ENCODE results near the gene NOP14.

Gene NOP14

DNA sequence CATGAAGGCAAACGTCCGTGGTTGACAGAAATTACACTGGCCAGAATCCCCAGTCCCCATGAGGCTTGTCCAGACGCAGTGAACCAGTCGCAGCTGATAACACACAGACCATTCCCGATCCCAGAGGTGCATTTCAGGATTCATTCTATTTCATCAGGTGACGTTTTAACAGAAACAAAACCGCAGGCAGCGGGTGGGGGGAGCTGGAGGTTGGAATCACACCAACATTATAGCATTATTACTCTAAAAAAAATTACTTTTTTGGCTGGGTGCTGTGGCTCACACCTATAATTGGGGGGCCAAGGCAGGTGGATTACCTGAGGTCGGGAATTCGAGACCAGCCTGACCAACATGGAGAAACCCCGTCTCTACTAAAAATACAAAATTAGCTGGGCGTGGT is 25.2 kb downstream of the NOP14 start:
- DNase-seq = no peak
- TF ChIP-seq, protein P1, sequence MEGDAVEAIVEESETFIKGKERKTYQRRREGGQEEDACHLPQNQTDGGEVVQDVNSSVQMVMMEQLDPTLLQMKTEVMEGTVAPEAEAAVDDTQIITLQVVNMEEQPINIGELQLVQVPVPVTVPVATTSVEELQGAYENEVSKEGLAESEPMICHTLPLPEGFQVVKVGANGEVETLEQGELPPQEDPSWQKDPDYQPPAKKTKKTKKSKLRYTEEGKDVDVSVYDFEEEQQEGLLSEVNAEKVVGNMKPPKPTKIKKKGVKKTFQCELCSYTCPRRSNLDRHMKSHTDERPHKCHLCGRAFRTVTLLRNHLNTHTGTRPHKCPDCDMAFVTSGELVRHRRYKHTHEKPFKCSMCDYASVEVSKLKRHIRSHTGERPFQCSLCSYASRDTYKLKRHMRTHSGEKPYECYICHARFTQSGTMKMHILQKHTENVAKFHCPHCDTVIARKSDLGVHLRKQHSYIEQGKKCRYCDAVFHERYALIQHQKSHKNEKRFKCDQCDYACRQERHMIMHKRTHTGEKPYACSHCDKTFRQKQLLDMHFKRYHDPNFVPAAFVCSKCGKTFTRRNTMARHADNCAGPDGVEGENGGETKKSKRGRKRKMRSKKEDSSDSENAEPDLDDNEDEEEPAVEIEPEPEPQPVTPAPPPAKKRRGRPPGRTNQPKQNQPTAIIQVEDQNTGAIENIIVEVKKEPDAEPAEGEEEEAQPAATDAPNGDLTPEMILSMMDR (IDR thresholded peaks at IDR 0.05; ENCODE audit: low read depth, low read length, missing control alignments) = no peak
- no peak overlapping the region for H3K4me3 ChIP-seq (ENCODE audit: low read depth, low read length)
- in situ Hi-C loops (cut with HindIII; ENCODE audit: low pct_ligation_motif_present, low sequenced_read_pairs) = no loop called here
- peaks cover 53% of the 10 kb centered on the region for H3K36me3 ChIP-seq (replicated peaks)
- no peaks in the 10 kb centered on the region for H3K27me3 ChIP-seq (replicated peaks)
- H3K27ac ChIP-seq = no peak overlapping the region

DNA sequence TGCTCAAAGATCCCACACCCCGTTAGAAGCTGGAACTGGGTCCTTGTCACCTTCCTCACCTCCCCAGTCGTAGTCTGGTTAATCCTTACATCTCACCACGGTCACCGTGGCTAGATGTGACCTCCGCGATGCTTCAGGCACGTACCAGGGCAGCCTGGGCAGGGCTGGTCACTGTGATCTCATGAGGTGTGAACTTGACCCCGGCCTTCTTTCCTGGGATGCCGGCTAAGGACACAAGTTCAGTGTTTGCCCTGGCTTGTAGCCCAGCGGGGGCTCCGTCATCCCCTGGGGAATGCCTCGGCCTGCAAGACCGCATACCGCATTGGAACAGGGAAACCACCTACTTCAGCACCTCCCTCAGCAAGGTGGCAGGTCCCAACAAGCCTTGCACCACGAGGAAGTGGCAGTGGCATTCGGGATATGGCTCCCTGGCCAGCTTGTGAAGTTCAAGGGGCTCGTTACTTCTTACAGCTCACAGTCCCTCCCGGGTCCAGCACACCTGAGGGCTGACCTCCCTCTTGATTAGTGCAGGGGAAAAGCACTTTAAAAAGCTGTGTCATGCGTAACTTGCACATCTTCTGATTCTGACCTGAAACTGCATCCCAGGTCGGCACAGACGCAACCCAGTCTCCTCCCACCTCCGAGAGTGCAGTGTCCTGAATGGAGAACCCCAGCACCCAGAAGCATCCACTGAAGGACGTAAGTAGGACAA is 25.9 kb downstream of the NOP14 start:
- in situ Hi-C loops (cut with HindIII; ENCODE audit: low pct_ligation_motif_present, low sequenced_read_pairs) = no loop called here
- H3K4me3 ChIP-seq (ENCODE audit: low read depth, low read length) = no peak overlapping the region
- H3K27ac ChIP-seq = peak overlapping the region; percentile 85
- DNase-seq = peak; percentile 64
- H3K27me3 ChIP-seq (replicated peaks) = no peaks in the 10 kb centered on the region
- H3K36me3 ChIP-seq (replicated peaks) = peaks cover 46% of the 10 kb centered on the region
- TF ChIP-seq, protein P1 (IDR thresholded peaks at IDR 0.05; ENCODE audit: low read depth, low read length, missing control alignments) = no peak

DNA sequence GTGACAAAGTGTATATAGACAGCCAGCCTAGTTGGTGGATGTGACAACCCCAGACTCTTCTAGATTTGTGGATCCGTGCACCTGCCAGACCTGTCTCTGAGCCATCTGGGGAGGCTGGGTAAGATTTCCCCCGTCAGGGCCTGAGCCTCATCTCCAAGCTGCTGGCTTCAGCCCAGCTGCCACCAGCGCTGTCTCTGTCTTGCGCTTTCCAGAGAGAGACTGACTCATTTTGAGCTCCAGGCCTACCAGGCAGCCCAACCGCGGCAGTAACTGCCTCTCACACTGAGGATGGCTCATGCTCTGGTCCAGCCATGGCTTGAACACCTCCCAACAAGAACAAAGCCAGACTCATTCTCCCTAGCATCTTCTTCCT is 26.4 kb downstream of the NOP14 start:
- Histone ChIP-seq H3K27me3 (replicated peaks) (no peaks in the 10 kb centered on the region), H3K27ac (peak overlapping the region; percentile 85), H3K4me3 (ENCODE audit: low read depth, low read length) (no peak overlapping the region), H3K36me3 (replicated peaks) (peaks cover 48% of the 10 kb centered on the region)
- in situ Hi-C loops (cut with HindIII; ENCODE audit: low pct_ligation_motif_present, low sequenced_read_pairs) = no loop called here
- TF ChIP-seq, protein P1 (IDR thresholded peaks at IDR 0.05; ENCODE audit: low read depth, low read length, missing control alignments) = no peak
- peak; percentile 83 for DNase-seq

DNA sequence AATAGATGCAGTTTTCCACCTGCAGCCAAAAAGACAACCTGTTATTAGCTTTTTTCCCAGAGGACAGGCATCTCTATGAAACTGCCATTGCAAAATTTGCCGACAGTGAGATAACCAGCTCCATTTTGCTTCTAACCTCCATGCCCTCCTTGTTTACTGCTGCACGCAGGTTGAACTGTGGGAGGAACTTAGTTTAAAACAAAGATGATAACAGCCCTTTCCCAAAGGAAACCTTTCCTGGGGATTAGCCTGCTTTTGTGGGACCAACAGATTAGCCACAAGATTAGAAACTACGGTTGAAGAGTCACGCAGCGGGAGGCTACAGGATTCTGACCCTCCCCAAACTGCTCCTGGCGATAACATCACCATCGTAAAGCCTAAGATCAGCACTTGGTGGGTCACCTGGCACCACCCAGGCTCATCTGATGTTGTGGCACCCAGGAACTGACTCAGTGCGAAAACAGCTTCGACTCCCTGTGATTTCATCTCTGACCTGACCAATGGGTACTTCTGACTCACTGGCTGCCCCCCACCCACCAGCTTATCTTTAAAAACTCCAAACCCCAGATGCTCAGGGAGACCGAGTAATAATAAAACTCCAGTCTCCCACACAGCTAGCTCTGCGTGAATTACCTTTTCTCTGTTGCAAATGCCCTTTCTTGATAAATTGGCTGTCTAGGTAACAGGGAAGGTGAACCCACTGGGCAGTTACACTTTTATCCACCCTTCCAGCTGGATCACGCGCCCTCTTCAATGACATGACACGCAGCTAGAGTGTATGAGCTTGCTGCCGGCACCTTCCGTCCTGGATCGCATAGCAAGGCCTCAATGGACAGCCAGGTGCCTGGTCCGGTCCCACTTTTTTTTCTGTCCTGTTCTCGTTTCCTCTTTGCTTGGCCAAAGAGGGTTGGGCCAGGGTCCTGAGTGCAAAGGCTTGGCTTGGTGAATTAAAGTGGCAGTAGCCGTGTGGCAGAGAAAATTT is 27.2 kb downstream of the NOP14 start:
- in situ Hi-C loops (cut with HindIII; ENCODE audit: low pct_ligation_motif_present, low sequenced_read_pairs) = no loop called here
- Histone ChIP-seq H3K27ac (peak overlapping the region; percentile 85), H3K27me3 (replicated peaks) (no peaks in the 10 kb centered on the region), H3K36me3 (replicated peaks) (peaks cover 48% of the 10 kb centered on the region), H3K4me3 (ENCODE audit: low read depth, low read length) (peak overlapping the region; percentile 85)
- TF ChIP-seq, protein P1 (IDR thresholded peaks at IDR 0.05; ENCODE audit: low read depth, low read length, missing control alignments) = no peak
- DNase-seq = peak; percentile 47

DNA sequence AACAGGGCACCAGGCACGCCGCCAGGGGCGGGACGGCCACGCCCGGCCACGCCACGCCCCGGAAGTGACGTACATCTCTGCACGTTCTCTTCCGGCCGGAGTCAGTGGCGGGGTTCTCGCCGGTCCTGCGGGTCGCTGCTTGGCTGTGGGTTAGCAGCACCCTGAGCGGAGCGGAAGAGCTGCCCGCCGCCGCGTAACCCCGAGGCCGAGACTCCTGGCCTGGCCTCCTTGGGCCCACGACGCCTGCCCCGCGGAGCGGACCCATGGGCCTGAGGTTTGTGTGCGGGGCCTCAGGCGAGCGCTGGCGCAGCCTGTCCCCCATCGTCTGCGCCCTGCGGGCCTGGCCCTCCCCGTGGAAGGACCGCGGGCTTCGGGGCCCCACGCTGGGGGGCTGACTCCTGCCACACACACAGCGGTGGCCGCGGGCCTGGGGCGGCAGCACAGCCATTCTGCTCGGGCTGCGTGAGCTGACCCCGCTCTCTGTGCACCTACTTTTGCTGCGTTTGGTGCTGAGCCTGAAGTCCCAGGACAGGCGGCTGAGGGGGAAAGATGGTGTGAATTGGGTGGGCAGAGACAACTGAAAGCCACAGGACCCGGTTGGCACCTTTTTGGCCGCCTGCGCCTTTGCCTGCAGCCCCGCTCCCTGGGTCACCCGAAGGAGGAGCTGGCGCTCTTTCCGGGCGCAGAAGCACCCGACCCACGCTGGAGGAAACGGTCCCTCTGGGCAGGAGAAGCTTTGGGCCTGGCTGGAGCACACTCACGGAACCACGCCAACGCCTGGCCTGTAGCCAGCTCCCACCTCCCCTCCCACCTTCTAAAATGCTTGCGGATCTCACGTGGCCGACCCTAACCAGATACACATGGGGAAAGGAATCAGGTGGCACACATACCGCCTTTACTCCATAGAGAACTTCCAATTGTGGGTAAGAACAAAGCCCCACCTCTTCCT is 28.1 kb downstream of the NOP14 start:
- in situ Hi-C loops (cut with HindIII; ENCODE audit: low pct_ligation_motif_present, low sequenced_read_pairs) = no loop called here
- H3K27ac ChIP-seq = peak overlapping the region; percentile 85
- TF ChIP-seq, protein P1 (IDR thresholded peaks at IDR 0.05; ENCODE audit: low read depth, low read length, missing control alignments) = peak; percentile 22
- peak overlapping the region; percentile 85 for H3K4me3 ChIP-seq (ENCODE audit: low read depth, low read length)
- DNase-seq = peak; percentile 80
- peaks cover 46% of the 10 kb centered on the region for H3K36me3 ChIP-seq (replicated peaks)
- no peaks in the 10 kb centered on the region for H3K27me3 ChIP-seq (replicated peaks)
